H1 (cell line): ENCODE data around the gene RAB43. TPM values are rescaled to one million over a fixed set of nuclear protein-coding genes. Genes with fewer than 3 reads are reported as not detected.

Experiments used
- EP300 ChIP-seq, 2 experiments: IDR thresholded peaks; 1 replicate in 1 of 2; 2 replicates in 1 of 2; pipeline ENCODE4 v1.6.1; 2011 to 2012; ENCODE audit warnings: low read depth in 2 of 2, low read length in 2 of 2, mild to moderate bottlenecking in 2 of 2, borderline replicate concordance in 1 of 2, inconsistent platforms in 1 of 2, moderate library complexity in 1 of 2
- GABPA ChIP-seq: IDR thresholded peaks from 2 replicates; pipeline ENCODE4 v1.6.1; 2011; ENCODE audit warnings: mild to moderate bottlenecking, low read length, moderate library complexity, borderline replicate concordance; ENCODE audit not compliant: insufficient read depth
- RAD21 ChIP-seq, 2 experiments: IDR thresholded peaks in 1 of 2; conservative IDR thresholded peaks in 1 of 2; 2 replicates each; pipeline ENCODE4 v1.6.1; 2011; ENCODE audit warnings: low read depth in 2 of 2, low read length in 2 of 2, improper control_type of control experiment in 1 of 2, inconsistent platforms in 1 of 2, mild to moderate bottlenecking in 1 of 2, moderate library complexity in 1 of 2
- RXRA ChIP-seq: IDR thresholded peaks from 2 replicates; pipeline ENCODE4 v1.6.1; 2011; ENCODE audit warnings: low read depth, mild to moderate bottlenecking, low read length, moderate library complexity; ENCODE audit not compliant: insufficient read depth
- SP2 ChIP-seq: IDR thresholded peaks from 2 replicates; pipeline ENCODE4 v1.6.1; 2012; ENCODE audit warnings: mild to moderate bottlenecking, low read length, inconsistent platforms
- TBP ChIP-seq: IDR thresholded peaks from 2 replicates; pipeline ENCODE4 v1.6.1; 2011; ENCODE audit warnings: low read depth, low read length, improper control_type of control experiment
- polyA plus RNA-seq, 7 experiments: library from polyadenylated mRNA; depleted of rRNA in 3 of 7; stranded (reverse) in 5 of 7; unstranded in 2 of 7; fragments of >200 nt in 5 of 7; fragments of 200-250 nt in 2 of 7; gene quantifications; 1 replicate in 5 of 7; 2 replicates in 1 of 7; 4 replicates in 1 of 7; pipeline versions ENCODE4 v1.2.1 to v1.2.3, GENCODE V29; 2011 to 2013; ENCODE audit warnings: missing spikeins in 2 of 7, mixed read lengths in 2 of 7
- total RNA-seq: library from RNA; stranded (reverse); fragmentation: NEBNext Ultra II Directional; extraction: Animal tissue kit (Norgen Biotek cat#: 25700); gene quantifications from 2 replicates; pipeline ENCODE4 v1.2.1, GENCODE V29; 2021
- TF ChIP-seq, protein P1 (sequence below): fragments of 300-600 bp; sonication (generic); IDR thresholded peaks from 2 replicates; pipeline ENCODE4 v1.7.1; 2012; ENCODE audit warnings: low read length, moderate library complexity, mild to moderate bottlenecking, inconsistent platforms; ENCODE audit not compliant: insufficient replicate concordance
- TF ChIP-seq, protein P2 (sequence below): IDR thresholded peaks from 2 replicates; pipeline ENCODE4 v1.6.1; 2012; ENCODE audit warnings: inconsistent platforms

RAB43 gene
- total and polyA plus RNA-seq, 2 of the 8 experiments (the other 6 are each of a cell fraction or from before 2014, with no cell fraction given) = 13.1 to 19.4 TPM

- TF ChIP-seq, protein P1, sequence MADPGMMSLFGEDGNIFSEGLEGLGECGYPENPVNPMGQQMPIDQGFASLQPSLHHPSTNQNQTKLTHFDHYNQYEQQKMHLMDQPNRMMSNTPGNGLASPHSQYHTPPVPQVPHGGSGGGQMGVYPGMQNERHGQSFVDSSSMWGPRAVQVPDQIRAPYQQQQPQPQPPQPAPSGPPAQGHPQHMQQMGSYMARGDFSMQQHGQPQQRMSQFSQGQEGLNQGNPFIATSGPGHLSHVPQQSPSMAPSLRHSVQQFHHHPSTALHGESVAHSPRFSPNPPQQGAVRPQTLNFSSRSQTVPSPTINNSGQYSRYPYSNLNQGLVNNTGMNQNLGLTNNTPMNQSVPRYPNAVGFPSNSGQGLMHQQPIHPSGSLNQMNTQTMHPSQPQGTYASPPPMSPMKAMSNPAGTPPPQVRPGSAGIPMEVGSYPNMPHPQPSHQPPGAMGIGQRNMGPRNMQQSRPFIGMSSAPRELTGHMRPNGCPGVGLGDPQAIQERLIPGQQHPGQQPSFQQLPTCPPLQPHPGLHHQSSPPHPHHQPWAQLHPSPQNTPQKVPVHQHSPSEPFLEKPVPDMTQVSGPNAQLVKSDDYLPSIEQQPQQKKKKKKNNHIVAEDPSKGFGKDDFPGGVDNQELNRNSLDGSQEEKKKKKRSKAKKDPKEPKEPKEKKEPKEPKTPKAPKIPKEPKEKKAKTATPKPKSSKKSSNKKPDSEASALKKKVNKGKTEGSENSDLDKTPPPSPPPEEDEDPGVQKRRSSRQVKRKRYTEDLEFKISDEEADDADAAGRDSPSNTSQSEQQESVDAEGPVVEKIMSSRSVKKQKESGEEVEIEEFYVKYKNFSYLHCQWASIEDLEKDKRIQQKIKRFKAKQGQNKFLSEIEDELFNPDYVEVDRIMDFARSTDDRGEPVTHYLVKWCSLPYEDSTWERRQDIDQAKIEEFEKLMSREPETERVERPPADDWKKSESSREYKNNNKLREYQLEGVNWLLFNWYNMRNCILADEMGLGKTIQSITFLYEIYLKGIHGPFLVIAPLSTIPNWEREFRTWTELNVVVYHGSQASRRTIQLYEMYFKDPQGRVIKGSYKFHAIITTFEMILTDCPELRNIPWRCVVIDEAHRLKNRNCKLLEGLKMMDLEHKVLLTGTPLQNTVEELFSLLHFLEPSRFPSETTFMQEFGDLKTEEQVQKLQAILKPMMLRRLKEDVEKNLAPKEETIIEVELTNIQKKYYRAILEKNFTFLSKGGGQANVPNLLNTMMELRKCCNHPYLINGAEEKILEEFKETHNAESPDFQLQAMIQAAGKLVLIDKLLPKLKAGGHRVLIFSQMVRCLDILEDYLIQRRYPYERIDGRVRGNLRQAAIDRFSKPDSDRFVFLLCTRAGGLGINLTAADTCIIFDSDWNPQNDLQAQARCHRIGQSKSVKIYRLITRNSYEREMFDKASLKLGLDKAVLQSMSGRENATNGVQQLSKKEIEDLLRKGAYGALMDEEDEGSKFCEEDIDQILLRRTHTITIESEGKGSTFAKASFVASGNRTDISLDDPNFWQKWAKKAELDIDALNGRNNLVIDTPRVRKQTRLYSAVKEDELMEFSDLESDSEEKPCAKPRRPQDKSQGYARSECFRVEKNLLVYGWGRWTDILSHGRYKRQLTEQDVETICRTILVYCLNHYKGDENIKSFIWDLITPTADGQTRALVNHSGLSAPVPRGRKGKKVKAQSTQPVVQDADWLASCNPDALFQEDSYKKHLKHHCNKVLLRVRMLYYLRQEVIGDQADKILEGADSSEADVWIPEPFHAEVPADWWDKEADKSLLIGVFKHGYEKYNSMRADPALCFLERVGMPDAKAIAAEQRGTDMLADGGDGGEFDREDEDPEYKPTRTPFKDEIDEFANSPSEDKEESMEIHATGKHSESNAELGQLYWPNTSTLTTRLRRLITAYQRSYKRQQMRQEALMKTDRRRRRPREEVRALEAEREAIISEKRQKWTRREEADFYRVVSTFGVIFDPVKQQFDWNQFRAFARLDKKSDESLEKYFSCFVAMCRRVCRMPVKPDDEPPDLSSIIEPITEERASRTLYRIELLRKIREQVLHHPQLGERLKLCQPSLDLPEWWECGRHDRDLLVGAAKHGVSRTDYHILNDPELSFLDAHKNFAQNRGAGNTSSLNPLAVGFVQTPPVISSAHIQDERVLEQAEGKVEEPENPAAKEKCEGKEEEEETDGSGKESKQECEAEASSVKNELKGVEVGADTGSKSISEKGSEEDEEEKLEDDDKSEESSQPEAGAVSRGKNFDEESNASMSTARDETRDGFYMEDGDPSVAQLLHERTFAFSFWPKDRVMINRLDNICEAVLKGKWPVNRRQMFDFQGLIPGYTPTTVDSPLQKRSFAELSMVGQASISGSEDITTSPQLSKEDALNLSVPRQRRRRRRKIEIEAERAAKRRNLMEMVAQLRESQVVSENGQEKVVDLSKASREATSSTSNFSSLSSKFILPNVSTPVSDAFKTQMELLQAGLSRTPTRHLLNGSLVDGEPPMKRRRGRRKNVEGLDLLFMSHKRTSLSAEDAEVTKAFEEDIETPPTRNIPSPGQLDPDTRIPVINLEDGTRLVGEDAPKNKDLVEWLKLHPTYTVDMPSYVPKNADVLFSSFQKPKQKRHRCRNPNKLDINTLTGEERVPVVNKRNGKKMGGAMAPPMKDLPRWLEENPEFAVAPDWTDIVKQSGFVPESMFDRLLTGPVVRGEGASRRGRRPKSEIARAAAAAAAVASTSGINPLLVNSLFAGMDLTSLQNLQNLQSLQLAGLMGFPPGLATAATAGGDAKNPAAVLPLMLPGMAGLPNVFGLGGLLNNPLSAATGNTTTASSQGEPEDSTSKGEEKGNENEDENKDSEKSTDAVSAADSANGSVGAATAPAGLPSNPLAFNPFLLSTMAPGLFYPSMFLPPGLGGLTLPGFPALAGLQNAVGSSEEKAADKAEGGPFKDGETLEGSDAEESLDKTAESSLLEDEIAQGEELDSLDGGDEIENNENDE = no peak
- TF ChIP-seq TBP (peak; percentile 19; the same call in 1 of the 2 replicates), SP2 (no peak), RAD21 (IDR thresholded peaks at IDR 0.05 in 1 of 2, conservative IDR thresholded peaks at IDR 0.05 in 1 of 2; ENCODE audit: low read depth in 2 of 2, low read length in 2 of 2) (peak; percentile 11 to 39; a peak in 3 of 4 replicates), RXRA (no peak), EP300 (IDR thresholded peaks at IDR 0.05; ENCODE audit: borderline replicate concordance in 1 of 2, low read depth in 2 of 2, low read length in 2 of 2) (no peak), GABPA (0 out of 2 replicates have a peak, but pooled peaks have one; percentile 41)
- TF ChIP-seq, protein P2, sequence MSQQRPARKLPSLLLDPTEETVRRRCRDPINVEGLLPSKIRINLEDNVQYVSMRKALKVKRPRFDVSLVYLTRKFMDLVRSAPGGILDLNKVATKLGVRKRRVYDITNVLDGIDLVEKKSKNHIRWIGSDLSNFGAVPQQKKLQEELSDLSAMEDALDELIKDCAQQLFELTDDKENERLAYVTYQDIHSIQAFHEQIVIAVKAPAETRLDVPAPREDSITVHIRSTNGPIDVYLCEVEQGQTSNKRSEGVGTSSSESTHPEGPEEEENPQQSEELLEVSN = peak; percentile 56; the same call in 1 of the 2 replicates
These were observed 75.4 kb downstream of the RAB43 start (continued) for GRCh38 chr3:129046037-129046731.
